KMS-11 (cell line): ENCODE data around the gene S100A16.

ENCODE experiments used
- H2AFZ ChIP-seq: fragments of 200-600 bp; sonication (generic); 2 replicates; pipeline ENCODE4 v1.6.1; 2016; ENCODE audit warnings: antibody characterized with exemption, mixed run types, low read depth
- H3K27ac ChIP-seq: fragments of 200-600 bp; sonication (generic); 2 replicates; pipeline ENCODE4 v1.6.1; 2016; ENCODE audit warnings: mild to moderate bottlenecking, mixed run types
- H3K27me3 ChIP-seq: fragments of 200-600 bp; sonication (generic); 2 replicates; pipeline ENCODE4 v1.6.1; 2017; ENCODE audit warnings: mild to moderate bottlenecking, low read depth, mixed run types, moderate library complexity; ENCODE audit not compliant: insufficient read depth
- H3K36me3 ChIP-seq: fragments of 200-600 bp; sonication (generic); 2 replicates; pipeline ENCODE4 v1.6.1; 2017; ENCODE audit warnings: mild to moderate bottlenecking, mixed run types; ENCODE audit not compliant: insufficient read depth
- H3K4me1 ChIP-seq: fragments of 200-600 bp; sonication (generic); 2 replicates; pipeline ENCODE4 v1.6.1; 2016; ENCODE audit warnings: mild to moderate bottlenecking, low read depth, mixed run types; ENCODE audit not compliant: poor library complexity, severe bottlenecking
- H3K4me2 ChIP-seq: fragments of 200-600 bp; sonication (generic); 2 replicates; pipeline ENCODE4 v1.7.0; 2016; ENCODE audit warnings: mild to moderate bottlenecking, mixed run types
- H3K4me3 ChIP-seq: fragments of 200-600 bp; sonication (generic); IDR thresholded peaks from 2 replicates; pipeline ENCODE4 v1.6.1; 2017; ENCODE audit warnings: low read depth, low read length, mixed read lengths; ENCODE audit not compliant: insufficient read depth
- H3K79me2 ChIP-seq: fragments of 200-600 bp; sonication (generic); 2 replicates; pipeline ENCODE4 v1.6.1; 2016; ENCODE audit warnings: low read depth, mixed run types; ENCODE audit not compliant: insufficient read depth
- H3K9ac ChIP-seq: fragments of 200-600 bp; sonication (generic); 2 replicates; pipeline ENCODE4 v1.6.1; 2016; ENCODE audit warnings: mild to moderate bottlenecking, mixed run types
- H4K20me1 ChIP-seq: fragments of 200-600 bp; sonication (generic); 2 replicates; pipeline ENCODE4 v1.6.1; 2016; ENCODE audit warnings: mild to moderate bottlenecking, mixed run types; ENCODE audit not compliant: insufficient read depth
- CTCF ChIP-seq: fragments of 200-600 bp; sonication (generic); conservative IDR thresholded peaks from 2 replicates; pipeline ENCODE4 v1.6.1; 2017; ENCODE audit warnings: low read depth, mild to moderate bottlenecking, antibody characterized with exemption, low read length, moderate library complexity, mixed read lengths

The S100A16 gene

DNA sequence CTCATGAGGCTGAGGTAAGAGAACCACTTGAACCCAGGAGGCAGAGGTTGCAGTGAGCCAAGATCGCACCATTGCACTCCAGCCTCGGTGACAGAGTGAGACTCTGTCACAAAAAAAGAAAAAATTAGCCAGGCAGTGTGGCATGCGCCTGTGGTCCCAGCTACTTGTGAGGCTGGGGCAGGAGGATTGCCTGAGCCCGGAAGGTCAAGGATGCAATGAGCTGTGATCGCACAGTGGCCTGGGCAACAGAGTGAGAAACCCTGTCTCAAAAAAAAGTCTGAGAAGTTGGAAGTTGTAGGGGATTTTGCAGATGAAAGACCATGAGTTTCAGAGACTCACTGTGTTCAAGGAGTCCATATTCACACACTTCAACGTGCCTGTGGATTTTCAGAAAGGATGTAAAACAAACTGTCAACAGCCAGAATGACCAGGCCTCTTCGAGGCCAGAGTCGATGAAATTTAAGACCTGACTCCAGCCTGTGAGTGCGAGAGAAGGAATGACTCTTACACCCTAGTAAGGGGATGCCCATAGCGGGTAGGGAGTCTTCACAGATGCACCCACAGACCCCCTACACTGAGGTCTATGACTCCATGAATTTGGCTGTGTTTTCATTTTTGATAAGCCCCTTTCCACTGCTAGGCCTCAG lies 12.2 kb upstream of the S100A16 start:
- Histone ChIP-seq H3K9ac (no peak overlapping the region), H3K79me2 (no peaks in the 10 kb centered on the region), H3K27ac (no peak overlapping the region), H3K4me1 (no peaks in the 10 kb centered on the region), H3K36me3 (no peaks in the 10 kb centered on the region), H3K4me3 (no peak overlapping the region), H3K4me2 (no peak overlapping the region), H3K27me3 (no peaks in the 10 kb centered on the region), H2AFZ (no peak overlapping the region), H4K20me1 (no peaks in the 10 kb centered on the region)
- TF ChIP-seq CTCF: no peak

DNA sequence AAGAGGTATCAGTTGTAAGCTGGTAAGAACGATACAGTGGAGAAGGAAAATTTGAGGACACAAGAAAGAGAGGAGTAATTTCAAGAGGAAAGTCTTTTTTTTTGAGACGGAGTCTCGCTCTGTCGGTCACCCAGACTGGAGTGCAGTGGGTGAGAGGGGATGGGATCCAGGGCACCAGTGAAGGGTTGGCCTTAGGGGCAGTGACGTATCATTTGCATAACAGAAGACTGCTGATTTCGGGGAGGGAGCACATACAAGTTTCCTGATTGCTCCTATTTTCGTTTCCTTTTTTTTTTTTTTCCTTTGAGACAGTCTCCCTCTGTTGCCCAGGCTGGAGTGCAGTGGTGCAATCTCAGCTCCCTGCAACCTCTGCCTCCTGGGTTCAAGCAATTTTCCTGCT lies 10.2 kb upstream of the S100A16 start:
- Histone ChIP-seq H3K27ac (no peak overlapping the region), H4K20me1 (no peaks in the 10 kb centered on the region), H3K4me2 (no peak overlapping the region), H3K4me1 (no peaks in the 10 kb centered on the region), H3K27me3 (no peaks in the 10 kb centered on the region), H3K36me3 (no peaks in the 10 kb centered on the region), H2AFZ (no peak overlapping the region), H3K9ac (no peak overlapping the region), H3K79me2 (no peaks in the 10 kb centered on the region), H3K4me3 (no peak overlapping the region)
- no peak for TF ChIP-seq CTCF

- Histone ChIP-seq H3K4me3 (no peak overlapping the region), H3K4me2 (no peak overlapping the region), H3K4me1 (no peaks in the 10 kb centered on the region), H4K20me1 (no peaks in the 10 kb centered on the region), H3K9ac (no peak overlapping the region), H3K79me2 (no peaks in the 10 kb centered on the region), H3K36me3 (no peaks in the 10 kb centered on the region), H2AFZ (no peak overlapping the region), H3K27me3 (no peaks in the 10 kb centered on the region), H3K27ac (no peak overlapping the region)
- TF ChIP-seq CTCF: no peak
Observed at GRCh38 chr1:153619171-153619570, 6.2 kb upstream of the S100A16 start.

DNA sequence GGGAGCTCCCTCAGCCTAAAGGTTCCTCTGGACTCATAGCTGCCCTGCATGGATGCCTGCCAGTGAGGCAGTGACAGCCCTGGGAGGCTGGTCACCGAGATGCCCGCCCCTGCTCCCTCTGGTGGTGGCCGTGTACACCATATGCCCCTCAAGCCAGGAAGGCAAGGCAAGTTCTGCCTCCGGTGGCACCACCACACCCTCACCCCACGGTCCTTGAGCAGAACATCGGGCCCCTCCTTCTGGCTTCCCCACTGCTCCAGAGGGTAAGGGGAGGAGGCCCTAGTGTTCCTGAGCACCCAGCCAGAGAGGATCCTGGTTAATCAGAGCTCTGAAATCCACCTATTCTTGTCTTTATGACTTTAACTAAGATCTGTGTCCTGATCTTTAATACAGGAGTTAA lies 4.7 kb upstream of the S100A16 start:
- no peak overlapping the region for H3K4me3 ChIP-seq
- H3K27ac ChIP-seq: no peak overlapping the region
- no peaks in the 10 kb centered on the region for H4K20me1 ChIP-seq
- no peaks in the 10 kb centered on the region for H3K4me1 ChIP-seq
- H3K27me3 ChIP-seq: no peaks in the 10 kb centered on the region
- H3K9ac ChIP-seq: no peak overlapping the region
- TF ChIP-seq CTCF: 0 out of 2 replicates have a peak, but pooled peaks have one; percentile 21
- no peaks in the 10 kb centered on the region for H3K36me3 ChIP-seq
- H3K79me2 ChIP-seq: no peaks in the 10 kb centered on the region
- H2AFZ ChIP-seq: 0 out of 2 replicates have a peak overlapping the region, but pooled peaks have one; percentile 2
- no peak overlapping the region for H3K4me2 ChIP-seq
